SU-DHL-6 (cell line): ENCODE results near the gene SERTAD3.
A peak's percentile ranks its signal among the peaks of the same experiment; 100 is the strongest.

ENCODE experiments used
- H2AFZ ChIP-seq: fragments of 200-600 bp; sonication (generic); 2 replicates; pipeline ENCODE4 v1.6.1; 2014; ENCODE audit warnings: low read depth, mild to moderate bottlenecking, moderate library complexity, mixed read lengths, antibody characterized with exemption, low read length; ENCODE audit not compliant: severe bottlenecking
- H3F3A ChIP-seq: fragments of 200-600 bp; shearing (Covaris generic); 2 replicates; pipeline ENCODE4 v1.6.0; 2016; ENCODE audit warnings: antibody characterized with exemption, mild to moderate bottlenecking; ENCODE audit not compliant: insufficient read depth
- H3K27ac ChIP-seq: fragments of 200-600 bp; sonication (generic); 2 replicates; pipeline ENCODE4 v1.5.1; 2016; ENCODE audit warnings: low read depth, mild to moderate bottlenecking, low read length, moderate library complexity, mixed read lengths
- H3K27me3 ChIP-seq: fragments of 200-600 bp; sonication (generic), shearing (Covaris generic); 2 replicates; pipeline ENCODE4 v1.6.0; 2014; ENCODE audit warnings: mild to moderate bottlenecking, low read length
- H3K36me3 ChIP-seq: fragments of 200-600 bp; sonication (generic); 2 replicates; pipeline ENCODE4 v1.6.1; 2014; ENCODE audit warnings: mild to moderate bottlenecking, low read length, mixed read lengths
- H3K4me2 ChIP-seq: fragments of 300-600, 200-600 bp; shearing (Covaris generic), sonication (generic); 2 replicates; pipeline ENCODE4 v1.6.0; 2014; ENCODE audit warnings: low read length, low read depth, mild to moderate bottlenecking; ENCODE audit not compliant: poor library complexity, severe bottlenecking
- H3K4me3 ChIP-seq: fragments of 200-600 bp; sonication (generic); 2 replicates; pipeline ENCODE4 v1.5.1; 2014; ENCODE audit warnings: antibody characterized with exemption, low read length, mild to moderate bottlenecking, mixed read lengths; ENCODE audit not compliant: insufficient read depth, poor library complexity, severe bottlenecking
- H3K79me2 ChIP-seq: fragments of 200-600 bp; sonication (generic); 2 replicates; pipeline ENCODE4 v1.6.1; 2014; ENCODE audit warnings: mild to moderate bottlenecking, low read length, moderate library complexity; ENCODE audit not compliant: insufficient read depth
- H3K9ac ChIP-seq: fragments of 200-600 bp; sonication (generic); 2 replicates; pipeline ENCODE4 v1.7.0; 2014; ENCODE audit warnings: mild to moderate bottlenecking, low read length
- H3K9me2 ChIP-seq: fragments of 200-600 bp; sonication (generic); replicated peaks from 2 replicates; pipeline ENCODE4 v1.6.1; 2014; ENCODE audit warnings: low read length; ENCODE audit not compliant: insufficient read depth
- H3K9me3 ChIP-seq: fragments of 200-600 bp; sonication (generic); 2 replicates; pipeline ENCODE4 v1.6.1; 2014; ENCODE audit warnings: low read length, mixed read lengths; ENCODE audit not compliant: insufficient read depth
- H4K20me1 ChIP-seq: fragments of 200-600 bp; sonication (generic); 2 replicates; pipeline ENCODE4 v1.6.1; 2014; ENCODE audit warnings: low read depth, mild to moderate bottlenecking, antibody characterized with exemption, low read length, moderate library complexity, mixed read lengths
- CTCF ChIP-seq: fragments of 200-600 bp; sonication (generic); IDR thresholded peaks from one replicate; pipeline ENCODE4 v1.5.1; 2017; ENCODE audit warnings: antibody characterized with exemption, mild to moderate bottlenecking, low read length, moderate library complexity; ENCODE audit not compliant: insufficient read depth, poor library complexity, severe bottlenecking
- EZH2phosphoT487 ChIP-seq: fragments of 200-600 bp; sonication (generic), shearing (Covaris generic); conservative IDR thresholded peaks from 2 replicates; pipeline ENCODE4 v1.6.1; 2018; ENCODE audit warnings: mild to moderate bottlenecking, antibody characterized with exemption, low read length, moderate library complexity, mixed read lengths

The SERTAD3 gene

GRCh38 chr19:40418040-40418439 lies 26.1 kb downstream of the SERTAD3 start:
- H3K9ac ChIP-seq = no peak overlapping the region
- H3K9me2 ChIP-seq = no peaks in the 10 kb centered on the region
- H3K79me2 ChIP-seq = no peaks in the 10 kb centered on the region
- H3K36me3 ChIP-seq = no peaks in the 10 kb centered on the region
- no peaks in the 10 kb centered on the region for H3K27me3 ChIP-seq
- no peaks in the 10 kb centered on the region for H3K9me3 ChIP-seq
- no peak for TF ChIP-seq CTCF
- TF ChIP-seq EZH2phosphoT487 = no peak
- no peaks in the 10 kb centered on the region for H3F3A ChIP-seq
- H3K4me2 ChIP-seq = no peak overlapping the region
- H4K20me1 ChIP-seq = no peaks in the 10 kb centered on the region
- no peak overlapping the region for H3K4me3 ChIP-seq
- no peak overlapping the region for H2AFZ ChIP-seq
- H3K27ac ChIP-seq = no peak overlapping the region

GRCh38 chr19:40417643-40417981 lies 26.5 kb downstream of the SERTAD3 start:
- H3K36me3 ChIP-seq = no peaks in the 10 kb centered on the region
- no peak overlapping the region for H2AFZ ChIP-seq
- no peaks in the 10 kb centered on the region for H3K9me3 ChIP-seq
- H4K20me1 ChIP-seq = no peaks in the 10 kb centered on the region
- H3K27ac ChIP-seq = no peak overlapping the region
- H3K79me2 ChIP-seq = no peaks in the 10 kb centered on the region
- no peak for TF ChIP-seq EZH2phosphoT487
- no peak for TF ChIP-seq CTCF
- no peaks in the 10 kb centered on the region for H3K27me3 ChIP-seq
- no peak overlapping the region for H3K9ac ChIP-seq
- H3K9me2 ChIP-seq = no peaks in the 10 kb centered on the region
- H3F3A ChIP-seq = no peaks in the 10 kb centered on the region
- no peak overlapping the region for H3K4me3 ChIP-seq
- no peak overlapping the region for H3K4me2 ChIP-seq

- H3K27ac ChIP-seq = no peak overlapping the region
- H3K4me3 ChIP-seq = no peak overlapping the region
- H3K9ac ChIP-seq = no peak overlapping the region
These were observed 27.1 kb downstream of the SERTAD3 start for GRCh38 chr19:40416918-40417642.

More at GRCh38 chr19:40416918-40417642, 27.1 kb downstream of the SERTAD3 start:
- no peaks in the 10 kb centered on the region for H3K9me2 ChIP-seq
- no peaks in the 10 kb centered on the region for H3K27me3 ChIP-seq
- TF ChIP-seq EZH2phosphoT487 (no peak), CTCF (no peak)
- H4K20me1 ChIP-seq = no peaks in the 10 kb centered on the region
- H3K9me3 ChIP-seq = no peaks in the 10 kb centered on the region
- no peaks in the 10 kb centered on the region for H3F3A ChIP-seq
- H3K36me3 ChIP-seq = no peaks in the 10 kb centered on the region
- H3K4me2 ChIP-seq = no peak overlapping the region
- H3K79me2 ChIP-seq = no peaks in the 10 kb centered on the region
- peak overlapping the region; percentile 62 for H2AFZ ChIP-seq
